Measurements from ENCODE around the gene MPV17.

GRCh38 chr2:27307545-27308358 lies 15.1 kb downstream of the MPV17 start:
- TF ChIP-seq CTCF (IDR thresholded peaks at IDR 0.05) (no peak), POLR2A (IDR thresholded peaks at IDR 0.05) (no peak)

Measured in uterus (tissue), 2 donors.